ENCODE measurements around the gene MEGF10.

The MEGF10 gene

DNA sequence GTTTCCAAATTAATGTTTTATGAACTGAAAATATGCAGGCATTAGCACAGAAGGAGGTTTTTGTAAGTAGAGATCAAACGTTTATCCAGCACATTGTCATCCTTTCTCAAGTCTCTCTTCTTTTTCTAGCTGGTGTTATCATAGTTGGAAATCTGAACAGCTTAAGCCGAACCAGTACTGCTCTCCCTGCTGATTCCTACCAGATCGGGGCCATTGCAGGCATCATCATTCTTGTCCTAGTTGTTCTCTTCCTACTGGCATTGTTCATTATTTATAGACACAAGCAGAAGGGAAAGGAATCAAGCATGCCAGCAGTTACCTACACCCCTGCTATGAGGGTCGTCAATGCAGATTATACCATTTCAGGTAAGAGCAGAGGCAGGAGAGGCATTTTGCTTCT is 154.7 kb downstream of the MEGF10 start:
- no peaks in the 10 kb centered on the region for H3K9me3 ChIP-seq (ENCODE audit: control insufficient read depth, low read length)
- H2AK5ac ChIP-seq (ENCODE audit: low read length, severe bottlenecking): no peak overlapping the region
- H3K79me1 ChIP-seq (replicated peaks; ENCODE audit: low read length, poor library complexity, severe bottlenecking): no peaks in the 10 kb centered on the region
- H3K9ac ChIP-seq (ENCODE audit: low read length): no peak overlapping the region
- no peak overlapping the region for H3K4me2 ChIP-seq (ENCODE audit: low read length, poor library complexity, severe bottlenecking)
- H2BK120ac ChIP-seq (ENCODE audit: low read depth, low read length): no peak overlapping the region
- H3K36me3 ChIP-seq (ENCODE audit: control insufficient read depth in 1 of 2, insufficient read depth in 2 of 2, low read depth in 1 of 2, low read length in 2 of 2): no peaks in the 10 kb centered on the region
- H3K27ac ChIP-seq (ENCODE audit: low read length, poor library complexity, severe bottlenecking): no peak overlapping the region
- H3K18ac ChIP-seq (ENCODE audit: low read depth in 1 of 2, low read length in 2 of 2): no peak overlapping the region
- no peak overlapping the region for H3K4ac ChIP-seq (ENCODE audit: low read depth in 1 of 2, low read length in 2 of 2)
- no peak for DNase-seq
- no peak overlapping the region for H3K14ac ChIP-seq (ENCODE audit: low read length in 2 of 2)
- peaks cover 13% of the 10 kb centered on the region for H3K4me1 ChIP-seq (ENCODE audit: control insufficient read depth, insufficient read depth, low read depth, low read length)
- no peak overlapping the region for H2BK5ac ChIP-seq (ENCODE audit: low read depth, low read length, poor library complexity, severe bottlenecking)
- WGBS: 85% methylated on average over 3 of the region's 4 CpGs
- no peak overlapping the region for H3K4me3 ChIP-seq (ENCODE audit: insufficient read depth in 1 of 2, low read depth in 1 of 2, low read length in 2 of 2)
- no peak overlapping the region for H2BK15ac ChIP-seq (ENCODE audit: low read depth, poor library complexity, severe bottlenecking)
- no peak overlapping the region for H2BK12ac ChIP-seq (ENCODE audit: low read length in 2 of 2)
- H4K8ac ChIP-seq (ENCODE audit: low read length): no peak overlapping the region
- H2AFZ ChIP-seq (ENCODE audit: low read depth, low read length): no peak overlapping the region
- H4K91ac ChIP-seq (ENCODE audit: low read length): no peak overlapping the region
- H3K27me3 ChIP-seq (ENCODE audit: control insufficient read depth in 1 of 2, insufficient read depth in 1 of 2, low read length in 2 of 2): no peaks in the 10 kb centered on the region
- no peak overlapping the region for H3K23ac ChIP-seq (ENCODE audit: low read length in 2 of 2)

DNA sequence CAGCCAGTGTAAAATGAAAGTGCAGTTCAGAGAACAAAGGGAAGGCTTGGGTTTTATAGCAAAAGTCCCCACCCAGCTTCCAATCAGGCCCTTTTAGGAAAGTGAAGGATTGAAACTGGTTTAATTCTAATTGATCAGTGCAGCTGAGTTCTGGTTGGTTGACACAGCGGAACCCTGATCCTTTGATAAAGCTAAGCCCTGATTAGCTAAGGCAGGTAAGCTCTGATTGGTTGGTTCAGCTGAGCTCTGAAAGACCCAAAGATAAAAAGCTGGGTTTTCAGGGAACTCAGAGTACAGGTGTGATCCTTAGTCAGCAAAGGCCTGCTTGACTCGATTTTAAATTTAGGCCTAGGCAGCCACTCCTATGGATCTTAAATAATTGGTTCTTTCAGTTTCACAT is 156.0 kb downstream of the MEGF10 start:
- Histone ChIP-seq H2AFZ (ENCODE audit: low read depth, low read length) (no peak overlapping the region), H3K79me1 (replicated peaks; ENCODE audit: low read length, poor library complexity, severe bottlenecking) (no peaks in the 10 kb centered on the region), H3K23ac (ENCODE audit: low read length in 2 of 2) (no peak overlapping the region), H3K14ac (ENCODE audit: low read length in 2 of 2) (no peak overlapping the region), H2BK120ac (ENCODE audit: low read depth, low read length) (no peak overlapping the region), H4K91ac (ENCODE audit: low read length) (no peak overlapping the region), H3K27ac (ENCODE audit: low read length, poor library complexity, severe bottlenecking) (no peak overlapping the region), H3K27me3 (ENCODE audit: control insufficient read depth in 1 of 2, insufficient read depth in 1 of 2, low read length in 2 of 2) (no peaks in the 10 kb centered on the region), H3K9me3 (ENCODE audit: control insufficient read depth, low read length) (no peaks in the 10 kb centered on the region), H3K4me2 (ENCODE audit: low read length, poor library complexity, severe bottlenecking) (no peak overlapping the region), H3K4me3 (ENCODE audit: insufficient read depth in 1 of 2, low read depth in 1 of 2, low read length in 2 of 2) (no peak overlapping the region), H4K8ac (ENCODE audit: low read length) (no peak overlapping the region), H3K18ac (ENCODE audit: low read depth in 1 of 2, low read length in 2 of 2) (no peak overlapping the region), H3K9ac (ENCODE audit: low read length) (no peak overlapping the region), H3K36me3 (ENCODE audit: control insufficient read depth in 1 of 2, insufficient read depth in 2 of 2, low read depth in 1 of 2, low read length in 2 of 2) (no peaks in the 10 kb centered on the region), H3K4ac (ENCODE audit: low read depth in 1 of 2, low read length in 2 of 2) (no peak overlapping the region), H2BK12ac (ENCODE audit: low read length in 2 of 2) (no peak overlapping the region), H2BK15ac (ENCODE audit: low read depth, poor library complexity, severe bottlenecking) (no peak overlapping the region), H2BK5ac (ENCODE audit: low read depth, low read length, poor library complexity, severe bottlenecking) (no peak overlapping the region), H3K4me1 (ENCODE audit: control insufficient read depth, insufficient read depth, low read depth, low read length) (peaks cover 7% of the 10 kb centered on the region), H2AK5ac (ENCODE audit: low read length, severe bottlenecking) (no peak overlapping the region)
- DNase-seq: no peak
- WGBS: 98% methylated on average over 2 of the region's 2 CpGs

DNA sequence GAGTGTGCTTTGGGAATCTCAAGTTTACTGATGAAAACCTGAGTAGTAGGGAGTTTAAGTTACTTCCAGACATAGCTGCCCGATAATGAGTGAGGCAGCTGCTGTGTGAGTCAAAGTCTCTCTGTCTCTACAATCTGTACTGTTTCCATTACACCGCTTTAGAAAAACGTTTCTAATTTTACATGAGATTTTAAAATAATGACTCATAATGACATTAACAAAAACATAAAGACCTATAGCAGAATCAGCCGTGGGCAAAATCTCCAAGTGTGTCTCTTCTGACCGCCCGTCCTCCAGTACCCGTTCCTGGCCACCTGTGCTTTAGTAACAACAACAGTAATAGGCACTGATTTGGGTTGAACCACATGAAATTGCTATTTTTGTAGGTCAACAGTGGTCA is 157.2 kb downstream of the MEGF10 start:
- Histone ChIP-seq H3K9me3 (ENCODE audit: control insufficient read depth, low read length) (no peaks in the 10 kb centered on the region), H3K79me1 (replicated peaks; ENCODE audit: low read length, poor library complexity, severe bottlenecking) (no peaks in the 10 kb centered on the region), H3K14ac (ENCODE audit: low read length in 2 of 2) (no peak overlapping the region), H2BK15ac (ENCODE audit: low read depth, poor library complexity, severe bottlenecking) (no peak overlapping the region), H4K8ac (ENCODE audit: low read length) (no peak overlapping the region), H3K4me1 (ENCODE audit: control insufficient read depth, insufficient read depth, low read depth, low read length) (peaks cover 4% of the 10 kb centered on the region), H3K27ac (ENCODE audit: low read length, poor library complexity, severe bottlenecking) (no peak overlapping the region), H2BK12ac (ENCODE audit: low read length in 2 of 2) (no peak overlapping the region), H3K4ac (ENCODE audit: low read depth in 1 of 2, low read length in 2 of 2) (no peak overlapping the region), H3K4me2 (ENCODE audit: low read length, poor library complexity, severe bottlenecking) (no peak overlapping the region), H2BK120ac (ENCODE audit: low read depth, low read length) (no peak overlapping the region), H3K9ac (ENCODE audit: low read length) (no peak overlapping the region), H2BK5ac (ENCODE audit: low read depth, low read length, poor library complexity, severe bottlenecking) (no peak overlapping the region), H3K36me3 (ENCODE audit: control insufficient read depth in 1 of 2, insufficient read depth in 2 of 2, low read depth in 1 of 2, low read length in 2 of 2) (no peaks in the 10 kb centered on the region), H3K27me3 (ENCODE audit: control insufficient read depth in 1 of 2, insufficient read depth in 1 of 2, low read length in 2 of 2) (no peaks in the 10 kb centered on the region), H2AFZ (ENCODE audit: low read depth, low read length) (no peak overlapping the region), H3K18ac (ENCODE audit: low read depth in 1 of 2, low read length in 2 of 2) (no peak overlapping the region), H2AK5ac (ENCODE audit: low read length, severe bottlenecking) (no peak overlapping the region), H4K91ac (ENCODE audit: low read length) (no peak overlapping the region), H3K4me3 (ENCODE audit: insufficient read depth in 1 of 2, low read depth in 1 of 2, low read length in 2 of 2) (no peak overlapping the region), H3K23ac (ENCODE audit: low read length in 2 of 2) (no peak overlapping the region)
- DNase-seq: peak; percentile 46
- 76% methylated on average over 7 of the region's 7 CpGs for WGBS

- Histone ChIP-seq H3K18ac (ENCODE audit: low read depth in 1 of 2, low read length in 2 of 2) (no peak overlapping the region), H3K23ac (ENCODE audit: low read length in 2 of 2) (no peak overlapping the region)
- 100% methylated on average over 2 of the region's 3 CpGs for WGBS
These were observed 159.4 kb downstream of the MEGF10 start for GRCh38 chr5:127450046-127450445.

More at GRCh38 chr5:127450046-127450445, 159.4 kb downstream of the MEGF10 start:
- H3K9ac ChIP-seq (ENCODE audit: low read length): no peak overlapping the region
- DNase-seq: no peak
- no peak overlapping the region for H2BK120ac ChIP-seq (ENCODE audit: low read depth, low read length)
- H3K27me3 ChIP-seq (ENCODE audit: control insufficient read depth in 1 of 2, insufficient read depth in 1 of 2, low read length in 2 of 2): no peaks in the 10 kb centered on the region
- no peak overlapping the region for H3K4me3 ChIP-seq (ENCODE audit: insufficient read depth in 1 of 2, low read depth in 1 of 2, low read length in 2 of 2)
- H3K27ac ChIP-seq (ENCODE audit: low read length, poor library complexity, severe bottlenecking): no peak overlapping the region
- H3K79me1 ChIP-seq (replicated peaks; ENCODE audit: low read length, poor library complexity, severe bottlenecking): no peaks in the 10 kb centered on the region
- H3K4me1 ChIP-seq (ENCODE audit: control insufficient read depth, insufficient read depth, low read depth, low read length): peaks cover 3% of the 10 kb centered on the region
- no peak overlapping the region for H3K4me2 ChIP-seq (ENCODE audit: low read length, poor library complexity, severe bottlenecking)
- H2BK15ac ChIP-seq (ENCODE audit: low read depth, poor library complexity, severe bottlenecking): no peak overlapping the region
- H2BK12ac ChIP-seq (ENCODE audit: low read length in 2 of 2): no peak overlapping the region
- H2AK5ac ChIP-seq (ENCODE audit: low read length, severe bottlenecking): no peak overlapping the region
- H3K9me3 ChIP-seq (ENCODE audit: control insufficient read depth, low read length): no peaks in the 10 kb centered on the region
- H3K14ac ChIP-seq (ENCODE audit: low read length in 2 of 2): no peak overlapping the region
- no peak overlapping the region for H3K4ac ChIP-seq (ENCODE audit: low read depth in 1 of 2, low read length in 2 of 2)
- no peak overlapping the region for H2BK5ac ChIP-seq (ENCODE audit: low read depth, low read length, poor library complexity, severe bottlenecking)
- no peaks in the 10 kb centered on the region for H3K36me3 ChIP-seq (ENCODE audit: control insufficient read depth in 1 of 2, insufficient read depth in 2 of 2, low read depth in 1 of 2, low read length in 2 of 2)
- H4K91ac ChIP-seq (ENCODE audit: low read length): no peak overlapping the region
- H2AFZ ChIP-seq (ENCODE audit: low read depth, low read length): no peak overlapping the region
- no peak overlapping the region for H4K8ac ChIP-seq (ENCODE audit: low read length)
